ENCODE measurements around the gene MAP3K13.

- no peak for TF ChIP-seq ZFP1 (CRISPR knock-in tag; IDR thresholded peaks at IDR 0.05)
- TF ChIP-seq ZNF329 (CRISPR knock-in tag; IDR thresholded peaks at IDR 0.05; ENCODE audit: low read depth) = no peak
- TF ChIP-seq ZFX (CRISPR knock-in tag; IDR thresholded peaks at IDR 0.05; ENCODE audit: low read depth) = no peak
- TF ChIP-seq PBX2 (CRISPR knock-in tag; IDR thresholded peaks at IDR 0.05) = no peak
Observed at GRCh38 chr3:185325946-185326791, 36.8 kb upstream of the MAP3K13 start.

Data from HepG2 (cell line).